Kidney (tissue), 14 donors: ENCODE measurements around the gene MCM3AP. TPM values are rescaled to one million over a fixed set of nuclear protein-coding genes. Genes with fewer than 3 reads are reported as not detected.

Source experiments
- DNase-seq, 5 donors: peaks; one replicate each; pipeline ENCODE4 v3.0.0-alpha.2; 2013 to 2020
- FAIRE-seq: peaks from 2 replicates; lab custom pipeline; 2012; peaks lifted over from hg19 to GRCh38; lab: Jason Lieb, UNC
- H3K27ac ChIP-seq, 2 donors: one replicate each; pipeline ENCODE4 v1.7.0; 2013; ENCODE audit warnings: low read depth in 2 of 2, low read length in 2 of 2, inconsistent platforms in 1 of 2
- H3K27me3 ChIP-seq: one replicate; pipeline ENCODE4 v1.7.1; 2013; ENCODE audit warnings: low read length, inconsistent platforms; ENCODE audit not compliant: control insufficient read depth, insufficient read depth
- H3K36me3 ChIP-seq, 3 donors: one replicate each; pipeline versions ENCODE4 v1.7.0 to v1.7.1; 2013; ENCODE audit warnings: low read length in 3 of 3, control low read depth in 1 of 3, inconsistent platforms in 1 of 3; ENCODE audit not compliant: insufficient read depth in 3 of 3, control insufficient read depth in 2 of 3
- H3K4me1 ChIP-seq, 3 donors: one replicate each; pipeline versions ENCODE4 v1.7.0 to v1.7.1; 2013; ENCODE audit warnings: low read length in 3 of 3, inconsistent platforms in 1 of 3, low read depth in 1 of 3; ENCODE audit not compliant: control insufficient read depth in 2 of 3, insufficient read depth in 2 of 3
- H3K4me3 ChIP-seq, 3 donors: one replicate each; pipeline versions ENCODE4 v1.7.0 to v1.8.1; 2013; ENCODE audit warnings: low read length in 3 of 3, control low read depth in 1 of 3, inconsistent platforms in 1 of 3
- H3K9ac ChIP-seq, 3 donors: one replicate each; pipeline versions ENCODE4 v1.7.0 to v1.7.1; 2013; ENCODE audit warnings: low read length in 3 of 3, control low read depth in 1 of 3, inconsistent platforms in 1 of 3
- H3K9me3 ChIP-seq, 3 donors: one replicate each; pipeline versions ENCODE4 v1.7.0 to v1.7.1; 2013; ENCODE audit warnings: low read length in 3 of 3, control low read depth in 1 of 3, inconsistent platforms in 1 of 3; ENCODE audit not compliant: control insufficient read depth in 2 of 3, insufficient read depth in 1 of 3
- CTCF ChIP-seq: IDR thresholded peaks from 3 replicates; pipeline ENCODE4 v1.5.1; 2012; ENCODE audit warnings: mild to moderate bottlenecking, moderate library complexity, borderline replicate concordance; ENCODE audit not compliant: insufficient read depth; ENCODE audit errors: extremely low read depth
- intact Hi-C: fragments of 100-400 bp; cut with DNase I; formaldehyde crosslinking; loops from one replicate; pipeline ENCODE4 v1.11.1; 2022
- polyA plus RNA-seq: library from polyadenylated mRNA; stranded (reverse); fragments of 350-450 nt; fragmentation: Illumina TruSeq; extraction: RNeasy Lipid Tissue Mini Kit (QIAGEN cat#74804); gene quantifications from one replicate; pipeline ENCODE4 v1.2.3, GENCODE V29; 2014; ENCODE audit warnings: low read depth, low replicate concordance; ENCODE audit not compliant: insufficient read depth
- total RNA-seq: library from RNA; stranded (reverse); fragmentation: NEBNext Ultra II Directional; extraction: Animal tissue kit (Norgen Biotek cat#: 25700); gene quantifications from one replicate; pipeline ENCODE4 v1.2.1, GENCODE V29; 2021
- donor health status: control.
- donor health status: control.
- donor health status: control.
- donor health status: control.
- donor health status: control.
- donor health status: DM: yes; HTN: yes; CAD: no.
- donor health status: Normal renal cell carcinoma (clear cell type).

The MCM3AP gene
- total and polyA plus RNA-seq, 2 donors from 2014 or later: 29.0 to 101 TPM

- intact Hi-C loops: no loop called here
- FAIRE-seq: no peak
- Histone ChIP-seq H3K9ac (no peak overlapping the region), H3K27ac (no peak overlapping the region), H3K4me1 (peaks cover 0 to 4% (median 0%) of the 10 kb centered on the region in 3 donors), H3K9me3 (no peaks in the 10 kb centered on the region), H3K27me3 (no peaks in the 10 kb centered on the region), H3K36me3 (peaks cover 7 to 28% (median 21%) of the 10 kb centered on the region in 3 donors), H3K4me3 (no peak overlapping the region)
- no peak for TF ChIP-seq CTCF
- peak in 1 of 5 donors; percentile 69 for DNase-seq
These were observed 94.1 kb downstream of the MCM3AP start for GRCh38 chr21:46191257-46191685.

- H3K27me3 ChIP-seq: no peaks in the 10 kb centered on the region
- FAIRE-seq: no peak
- intact Hi-C loops: no loop called here
These were observed 94.8 kb downstream of the MCM3AP start for GRCh38 chr21:46190491-46191131.

GRCh38 chr21:46189959-46190490, 95.4 kb downstream of the MCM3AP start:
- intact Hi-C loops: no loop called here
- Histone ChIP-seq H3K9me3 (no peaks in the 10 kb centered on the region), H3K36me3 (peaks cover 7 to 22% (median 14%) of the 10 kb centered on the region in 3 donors), H3K4me1 (peaks cover 0 to 4% (median 0%) of the 10 kb centered on the region in 3 donors), H3K4me3 (no peak overlapping the region), H3K9ac (no peak overlapping the region), H3K27ac (no peak overlapping the region), H3K27me3 (no peaks in the 10 kb centered on the region)
- TF ChIP-seq CTCF: no peak
- no peak for FAIRE-seq
- DNase-seq: no peak

More at GRCh38 chr21:46190491-46191131, 94.8 kb downstream of the MCM3AP start:
- Histone ChIP-seq H3K9ac (no peak overlapping the region), H3K36me3 (peaks cover 7 to 23% (median 15%) of the 10 kb centered on the region in 3 donors), H3K9me3 (no peaks in the 10 kb centered on the region), H3K4me1 (peaks cover 0 to 4% (median 0%) of the 10 kb centered on the region in 3 donors), H3K4me3 (no peak overlapping the region), H3K27ac (no peak overlapping the region)
- no peak for TF ChIP-seq CTCF
- peak in 1 of 5 donors; percentile 36 for DNase-seq
